Heart right ventricle (tissue), 16 donors: Measurements from ENCODE around the gene SUOX. TPM values are rescaled to one million over a fixed set of nuclear protein-coding genes. Genes with fewer than 3 reads are reported as not detected.
A peak's percentile ranks its signal among the peaks of the same experiment; 100 is the strongest.

Experiments
- ATAC-seq, 8 donors: fragments of 200-7000 bp; cut with Tn5 transposase; one replicate each; pipeline ENCODE4 v1.9.1; 2020; ENCODE audit warnings: mild to moderate bottlenecking in 8 of 8, moderate library complexity in 8 of 8, moderate number of reproducible peaks in 1 of 8
- DNase-seq, 2 donors: peaks; one replicate each; pipeline ENCODE4 v3.0.0-alpha.2; 2020
- H3K27ac ChIP-seq, 10 donors: fragments of 200-600 bp; sonication (generic) in 2 of 10; one replicate each; pipeline versions ENCODE4 v1.5.0 to v1.8.0; 2020 to 2022; ENCODE audit warnings: mild to moderate bottlenecking in 3 of 10
- H3K27me3 ChIP-seq, 7 donors: fragments of 200-600 bp; one replicate each; pipeline ENCODE4 v1.8.0; 2021 to 2022; ENCODE audit warnings: mild to moderate bottlenecking in 2 of 7
- H3K36me3 ChIP-seq, 9 donors: fragments of 200-600 bp; sonication (generic) in 1 of 9; one replicate each; pipeline versions ENCODE4 v1.5.0 to v1.8.0; 2020 to 2022; ENCODE audit warnings: mild to moderate bottlenecking in 2 of 9
- H3K4me1 ChIP-seq, 9 donors: fragments of 200-600 bp; sonication (generic) in 1 of 9; one replicate each; pipeline versions ENCODE4 v1.5.0 to v1.8.0; 2020 to 2022; ENCODE audit warnings: mild to moderate bottlenecking in 4 of 9
- H3K4me3 ChIP-seq, 10 donors: fragments of 200-600 bp; sonication (generic) in 2 of 10; one replicate each; pipeline versions ENCODE4 v1.5.0 to v1.8.0; 2020 to 2022; ENCODE audit warnings: mild to moderate bottlenecking in 7 of 10, moderate library complexity in 2 of 10
- H3K9me3 ChIP-seq, 11 donors: fragments of 200-600 bp in 10 of 11; sonication (generic) in 2 of 11; one replicate each; pipeline versions ENCODE4 v1.5.0 to v1.8.0; 2013 to 2022; ENCODE audit warnings: mild to moderate bottlenecking in 2 of 11, control low read depth in 1 of 11, moderate library complexity in 1 of 11
- CTCF ChIP-seq, 9 donors: fragments of 200-600 bp; sonication (generic) in 2 of 9; IDR thresholded peaks; one replicate each; pipeline versions ENCODE4 v1.5.0 to v1.8.0; 2021 to 2022; ENCODE audit warnings: antibody characterized with exemption in 9 of 9, mild to moderate bottlenecking in 5 of 9, moderate library complexity in 1 of 9
- WGBS, 2 donors: extraction: QIAGEN DNeasy Blood & Tissue Kit; methylation state at CpG; one replicate each; pipeline ENCODE4 v1.1.7; 2013; ENCODE audit warnings: inconsistent platforms in 1 of 2; 5-methylcytosine and 5-hydroxymethylcytosine counted together
- intact Hi-C, 10 donors: fragments of 100-400 bp; cut with DNase I; formaldehyde crosslinking; loops; one replicate each; pipeline versions ENCODE4 v1.11.1 to v1.14.2; 2022
- long read RNA-seq, 3 donors: library from polyadenylated mRNA; unstranded; transcript quantifications; one replicate each; pipeline ENCODE4 v2.0.0, GENCODE V29; 2020 to 2021
- polyA plus RNA-seq, 2 donors: library from polyadenylated mRNA; stranded (reverse); fragments of 200-250 nt; gene quantifications; one replicate each; pipeline ENCODE4 v1.2.3, GENCODE V29; 2013
- total RNA-seq, 10 donors: library from RNA; stranded (reverse); fragmentation: NEBNext Ultra II Directional in 3 of 10; extraction: Animal tissue kit (Norgen Biotek cat#: 25700) in 3 of 10; gene quantifications; one replicate each; pipeline versions ENCODE4 v1.2.1 to v1.2.4, GENCODE V29; 2021 to 2023
- donor health status: Arrhythmogenic right ventricular cardiomyopathy.
- donor health status: ischemic (EF 13 %, LVEDD 7.1; RV severe dilation, severe dysfunction).
- donor health status: healthy with polysubstance abuse.
- donor health status: DM: no; HTN: yes; CAD: no.
- donor health status: DM: no; HTN: no; CAD: no.
- donor health status: ischemic (EF 25% LVEDD 6.9; RV normal size, moderate dysfunction).
- donor health status: ischemic (EF 25% LVEDD 5.7; RV mildly dilated, moderate dysfunction).
- donor health status: healthy.
- donor health status: DM: yes; HTN: yes; CAD: no.
- donor health status: Ischemic cardiomyopathy.
- donor health status: ischemic (EF 35%, LVEDD 5.7; RV mildly dilated, moderate dysfunction).
- donor health status: nonischemic (EF 11% LVEDD 7.7; RV severe dilation, severe dysfunction).
- donor health status: DM: yes; HTN: yes; CAD: no.
- donor health status: PGD.
- donor health status: ischemic (EF 29% LVEDD 5.4; RV normal size, mild dysfunction).
- donor health status: nonischemic (EF 23%, LVEDD 6.1; RV moderate dilation, normal function).

Gene SUOX
- total RNA-seq: 10 to 100 TPM; 28.2 to 44.8 (median 31.4) TPM
- polyA plus RNA-seq: 10 to 100 TPM; 23.2 to 23.9 TPM
- long read RNA-seq, donor 1, transcript SUOX-202 (4 exons, 2,306 nt): minor isoform, 5 of 33 reads
- long read RNA-seq, donor 1, transcript SUOX-201 (5 exons, 2,364 nt): major isoform, 14 of 33 reads
- long read RNA-seq, donor 1, partial matches to known transcripts: 7 of 33 reads
- long read RNA-seq, donor 1, other reads (novel, unspliced or antisense): 4 of 33 reads
- long read RNA-seq, donor 2, transcript SUOX-204 (6 exons, 2,394 nt): minor isoform, 7 of 51 reads
- long read RNA-seq, donor 2, transcript SUOX-202 (4 exons, 2,306 nt): minor isoform, 11 of 51 reads
- long read RNA-seq, donor 2, transcript SUOX-201 (5 exons, 2,364 nt): major isoform, 18 of 51 reads
- long read RNA-seq, donor 2, partial matches to known transcripts: 6 of 51 reads
- long read RNA-seq, donor 2, other reads (novel, unspliced or antisense): 7 of 51 reads
- long read RNA-seq, donor 3, transcript SUOX-202 (4 exons, 2,306 nt): major isoform, 19 of 71 reads
- long read RNA-seq, donor 3, transcript SUOX-201 (5 exons, 2,364 nt): minor isoform, 18 of 71 reads
- long read RNA-seq, donor 3, transcript SUOX-204 (6 exons, 2,394 nt): minor isoform, 8 of 71 reads
- long read RNA-seq, donor 3, partial matches to known transcripts: 4 of 71 reads
- long read RNA-seq, donor 3, other reads (novel, unspliced or antisense): 18 of 71 reads

- WGBS, 2 donors: 1% methylated on average over 27 of the region's 27 CpGs
Observed at GRCh38 chr12:55996715-55997534, at the start of gene SUOX. Gene SUOX (plus strand): TSS chr12:55997276. CDS start chr12:56002222, 4,946 bp downstream.

GRCh38 chr12:55955344-55955743 lies 41.7 kb upstream of the SUOX start:
- Histone ChIP-seq H3K4me1 (no peaks in the 10 kb centered on the region), H3K9me3 (no peaks in the 10 kb centered on the region), H3K4me3 (no peak overlapping the region), H3K27ac (no peak overlapping the region), H3K36me3 (peaks cover 0 to 44% (median 0%) of the 10 kb centered on the region in 9 donors), H3K27me3 (no peaks in the 10 kb centered on the region)
- no peak for DNase-seq
- peak in 4 of 8 donors; percentile 13 to 47 (median 28) for ATAC-seq
- 86 to 88% methylated on average over 4 of the region's 4 CpGs for WGBS, 2 donors
- intact Hi-C loops: no loop called here
- TF ChIP-seq CTCF (IDR thresholded peaks at IDR 0.05): no peak

More at GRCh38 chr12:55996715-55997534, at the start of gene SUOX:
- DNase-seq: peak; percentile 94 to 97
- H3K4me3 ChIP-seq: peak within 1 kb of the TSS; percentile 19 to 79 (median 66)
- H3K9me3 ChIP-seq: no peaks in the 10 kb centered on the region
- peak; percentile 98 to 100 (median 99) for ATAC-seq
- H3K27me3 ChIP-seq: no peaks in the 10 kb centered on the region
- intact Hi-C loops: loop anchor here in 5 of 10 donors (1.0 to 10.0 kb wide), 5 partner anchors 44 to 120 kb away; partner anchors contain the start of genes RPS26 (in 5 of the 5), PA2G4 (in 1 of the 5), RPL41 (in 1 of the 5) and ZC3H10 (in 1 of the 5)
- peak within 1 kb of the TSS in 9 of 10 donors; percentile 62 to 93 (median 83) for H3K27ac ChIP-seq
- H3K4me1 ChIP-seq: peaks cover 5 to 22% (median 11%) of the 10 kb centered on the region in 9 donors
- no peak for TF ChIP-seq CTCF (IDR thresholded peaks at IDR 0.05)
- peaks cover 0 to 58% (median 33%) of the 10 kb centered on the region in 9 donors for H3K36me3 ChIP-seq

- Histone ChIP-seq H3K4me1 (no peaks in the 10 kb centered on the region), H3K9me3 (no peaks in the 10 kb centered on the region), H3K4me3 (no peak overlapping the region), H3K27ac (no peak overlapping the region), H3K36me3 (peaks cover 0 to 38% (median 0%) of the 10 kb centered on the region in 9 donors), H3K27me3 (no peaks in the 10 kb centered on the region)
- intact Hi-C loops: no loop called here
- peak in 1 of 9 donors; percentile 8 for TF ChIP-seq CTCF (IDR thresholded peaks at IDR 0.05)
- 78 to 86% methylated on average over 6 of the region's 6 CpGs for WGBS, 2 donors
- no peak for DNase-seq
- ATAC-seq: no peak
Observed at GRCh38 chr12:55955800-55956508, 41.1 kb upstream of the SUOX start.
